ENCODE measurements around the gene POLE4.

DNA sequence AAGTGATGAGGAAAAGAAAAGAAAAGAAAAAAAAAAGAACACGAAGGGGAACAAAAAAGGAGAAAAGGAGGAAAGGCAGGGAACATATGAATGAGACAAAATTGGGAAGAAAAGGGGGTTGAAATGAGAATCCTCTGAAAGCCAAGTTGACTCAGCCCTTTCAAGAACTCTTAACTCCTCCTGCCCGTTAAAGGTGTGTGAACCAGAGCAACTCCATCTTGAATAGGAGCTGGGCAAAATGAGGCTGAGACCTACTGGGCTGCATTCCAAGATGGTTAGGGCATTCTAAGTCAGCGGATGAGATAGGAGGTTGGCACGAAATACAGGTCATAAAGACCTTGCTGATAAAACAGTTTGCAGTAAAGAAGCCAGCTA is 4.0 kb upstream of the POLE4 start:
- TF ChIP-seq POLR2A (IDR thresholded peaks at IDR 0.05): no peak
- TF ChIP-seq, protein P1, sequence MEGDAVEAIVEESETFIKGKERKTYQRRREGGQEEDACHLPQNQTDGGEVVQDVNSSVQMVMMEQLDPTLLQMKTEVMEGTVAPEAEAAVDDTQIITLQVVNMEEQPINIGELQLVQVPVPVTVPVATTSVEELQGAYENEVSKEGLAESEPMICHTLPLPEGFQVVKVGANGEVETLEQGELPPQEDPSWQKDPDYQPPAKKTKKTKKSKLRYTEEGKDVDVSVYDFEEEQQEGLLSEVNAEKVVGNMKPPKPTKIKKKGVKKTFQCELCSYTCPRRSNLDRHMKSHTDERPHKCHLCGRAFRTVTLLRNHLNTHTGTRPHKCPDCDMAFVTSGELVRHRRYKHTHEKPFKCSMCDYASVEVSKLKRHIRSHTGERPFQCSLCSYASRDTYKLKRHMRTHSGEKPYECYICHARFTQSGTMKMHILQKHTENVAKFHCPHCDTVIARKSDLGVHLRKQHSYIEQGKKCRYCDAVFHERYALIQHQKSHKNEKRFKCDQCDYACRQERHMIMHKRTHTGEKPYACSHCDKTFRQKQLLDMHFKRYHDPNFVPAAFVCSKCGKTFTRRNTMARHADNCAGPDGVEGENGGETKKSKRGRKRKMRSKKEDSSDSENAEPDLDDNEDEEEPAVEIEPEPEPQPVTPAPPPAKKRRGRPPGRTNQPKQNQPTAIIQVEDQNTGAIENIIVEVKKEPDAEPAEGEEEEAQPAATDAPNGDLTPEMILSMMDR (IDR thresholded peaks at IDR 0.05): no peak

Measured in testis (tissue), 2 donors.